GM12873 (cell line): ENCODE data around the gene SYNE2.

ENCODE experiments used
- TF ChIP-seq, protein P1 (sequence below): IDR thresholded peaks from 2 replicates; pipeline ENCODE4 v1.5.1; 2012; ENCODE audit warnings: low read depth, mild to moderate bottlenecking, moderate library complexity, low read length, control low read depth; ENCODE audit not compliant: insufficient read depth; ENCODE audit errors: missing control alignments

SYNE2 gene

DNA sequence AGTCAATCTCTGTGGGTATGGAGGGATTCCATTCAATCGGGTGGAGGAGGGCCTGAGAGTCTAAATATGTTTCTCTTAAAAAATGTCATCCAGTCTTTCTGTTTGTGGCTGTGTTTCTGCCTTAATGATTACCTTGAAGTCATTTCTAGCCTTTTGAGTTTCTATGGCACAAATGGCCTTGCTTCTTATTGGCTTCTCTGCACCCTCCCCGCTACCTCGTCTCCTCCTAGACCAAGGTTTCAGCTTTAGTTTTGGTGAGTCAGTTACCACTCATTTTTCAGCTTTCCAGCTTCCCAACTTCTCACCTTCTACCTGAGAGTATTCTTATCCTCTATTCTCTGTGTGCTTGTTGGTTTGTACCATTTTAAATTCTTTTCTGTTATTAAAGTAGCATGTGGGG lies 159.2 kb downstream of the SYNE2 start:
- TF ChIP-seq, protein P1, sequence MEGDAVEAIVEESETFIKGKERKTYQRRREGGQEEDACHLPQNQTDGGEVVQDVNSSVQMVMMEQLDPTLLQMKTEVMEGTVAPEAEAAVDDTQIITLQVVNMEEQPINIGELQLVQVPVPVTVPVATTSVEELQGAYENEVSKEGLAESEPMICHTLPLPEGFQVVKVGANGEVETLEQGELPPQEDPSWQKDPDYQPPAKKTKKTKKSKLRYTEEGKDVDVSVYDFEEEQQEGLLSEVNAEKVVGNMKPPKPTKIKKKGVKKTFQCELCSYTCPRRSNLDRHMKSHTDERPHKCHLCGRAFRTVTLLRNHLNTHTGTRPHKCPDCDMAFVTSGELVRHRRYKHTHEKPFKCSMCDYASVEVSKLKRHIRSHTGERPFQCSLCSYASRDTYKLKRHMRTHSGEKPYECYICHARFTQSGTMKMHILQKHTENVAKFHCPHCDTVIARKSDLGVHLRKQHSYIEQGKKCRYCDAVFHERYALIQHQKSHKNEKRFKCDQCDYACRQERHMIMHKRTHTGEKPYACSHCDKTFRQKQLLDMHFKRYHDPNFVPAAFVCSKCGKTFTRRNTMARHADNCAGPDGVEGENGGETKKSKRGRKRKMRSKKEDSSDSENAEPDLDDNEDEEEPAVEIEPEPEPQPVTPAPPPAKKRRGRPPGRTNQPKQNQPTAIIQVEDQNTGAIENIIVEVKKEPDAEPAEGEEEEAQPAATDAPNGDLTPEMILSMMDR, result no peak

DNA sequence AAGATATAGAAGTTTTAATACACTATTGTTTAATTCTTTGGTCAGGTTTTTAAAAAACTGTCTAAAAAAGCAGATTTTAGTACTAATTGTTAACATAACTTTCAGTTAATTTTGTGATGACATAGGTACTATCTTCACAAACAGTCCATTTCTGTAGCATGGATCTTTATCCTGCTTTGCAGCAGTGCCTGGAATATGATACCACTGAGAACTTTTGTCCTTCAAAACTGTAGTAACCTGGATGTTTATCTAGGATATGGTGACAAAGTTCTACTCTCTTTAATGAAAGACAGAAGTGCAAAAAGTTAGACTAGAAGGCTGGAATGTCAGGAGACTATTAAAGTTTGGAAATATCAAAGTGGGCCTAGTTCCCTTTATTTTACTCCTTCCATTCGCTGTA lies 159.9 kb downstream of the SYNE2 start:
- TF ChIP-seq, protein P1, result no peak

DNA sequence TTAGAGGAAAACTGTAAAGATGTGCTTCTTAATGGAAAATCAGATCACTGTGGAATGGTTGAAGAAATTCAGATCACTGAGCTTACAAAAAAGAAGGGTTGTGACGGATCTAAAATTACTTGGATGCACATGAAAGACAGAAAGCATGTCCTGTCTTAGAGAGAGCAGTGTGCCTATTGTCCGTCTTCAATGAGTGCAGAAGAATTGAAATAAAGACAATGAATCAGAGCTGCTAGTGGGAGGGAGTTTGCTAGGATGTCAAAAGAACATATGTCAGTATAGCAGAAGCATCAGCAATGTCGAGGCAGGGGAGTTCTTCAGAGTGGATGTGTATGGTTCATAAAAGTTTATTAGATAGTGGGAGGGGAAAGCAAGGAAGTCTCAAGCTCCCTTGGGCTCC lies 172.7 kb downstream of the SYNE2 start:
- TF ChIP-seq, protein P1, result no peak

DNA sequence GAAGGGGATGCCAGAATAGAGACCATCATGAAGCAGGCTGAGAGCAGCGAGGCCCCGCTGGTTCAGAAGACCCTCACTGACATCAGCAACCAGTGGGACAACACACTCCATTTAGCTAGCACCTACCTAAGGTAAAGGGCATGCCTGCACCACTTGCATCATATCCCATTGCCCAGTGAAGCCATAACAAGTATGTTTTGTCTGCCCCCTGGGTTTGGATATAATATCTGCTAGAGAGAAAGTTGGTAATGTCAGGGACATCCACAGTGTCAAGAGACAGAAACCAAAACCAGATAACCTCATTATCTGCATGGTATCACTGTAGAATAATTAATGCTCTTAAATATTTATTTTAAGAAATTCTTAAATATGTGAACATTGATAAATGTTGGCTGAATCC lies 173.8 kb downstream of the SYNE2 start:
- TF ChIP-seq, protein P1, result no peak

DNA sequence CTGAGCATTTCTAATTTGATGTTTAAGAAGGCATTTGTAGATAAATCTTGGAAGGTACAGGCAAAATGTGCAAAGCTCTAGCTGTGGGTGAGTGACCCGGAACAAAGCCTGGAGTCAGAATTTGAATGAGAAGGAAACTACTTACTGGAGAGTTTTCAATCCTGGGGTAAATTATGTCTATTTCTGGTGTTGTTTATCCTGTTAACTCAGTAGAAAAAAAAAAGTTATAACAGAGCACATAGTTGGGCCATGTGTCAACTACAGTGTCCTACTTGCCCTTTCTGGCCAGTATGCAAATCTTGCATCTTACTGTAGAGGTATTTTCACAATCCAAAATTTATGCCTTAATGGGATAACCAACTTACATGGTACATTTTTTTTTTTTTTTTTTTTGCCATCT lies 182.3 kb downstream of the SYNE2 start:
- TF ChIP-seq, protein P1, result no peak

DNA sequence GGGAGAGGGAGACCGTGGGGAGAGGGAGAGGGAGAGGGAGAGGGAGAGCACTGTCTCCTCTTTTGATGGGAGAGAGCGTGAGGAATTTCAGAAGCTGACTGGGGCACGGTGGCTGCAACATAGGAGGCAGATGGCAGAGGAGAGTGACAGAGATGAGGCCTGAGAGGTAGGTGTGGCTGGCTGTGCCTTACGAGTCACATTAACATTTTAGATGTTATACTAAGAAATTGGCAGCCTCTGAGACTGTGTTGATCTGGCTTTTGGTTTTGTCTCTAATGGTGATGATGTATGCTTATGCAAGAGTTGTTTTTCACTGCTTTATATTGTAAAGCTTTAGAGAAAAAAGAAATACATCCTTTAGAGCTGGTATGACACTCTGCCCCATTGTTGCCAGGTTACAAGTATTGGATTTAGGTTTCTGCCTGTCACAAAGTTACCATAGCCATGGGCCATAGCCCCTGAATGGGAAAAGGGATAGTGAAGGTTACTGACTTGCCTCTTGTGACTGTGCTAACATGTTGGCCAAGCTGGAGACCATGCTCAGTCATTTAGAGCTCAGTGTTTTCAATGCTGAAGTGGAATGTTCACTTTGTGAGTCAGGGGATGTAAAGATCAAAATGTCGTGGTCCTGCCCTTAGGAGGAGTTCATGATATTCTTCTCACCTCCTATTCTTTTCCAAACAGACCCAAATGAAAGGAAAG lies 186.2 kb downstream of the SYNE2 start:
- TF ChIP-seq, protein P1, result no peak

DNA sequence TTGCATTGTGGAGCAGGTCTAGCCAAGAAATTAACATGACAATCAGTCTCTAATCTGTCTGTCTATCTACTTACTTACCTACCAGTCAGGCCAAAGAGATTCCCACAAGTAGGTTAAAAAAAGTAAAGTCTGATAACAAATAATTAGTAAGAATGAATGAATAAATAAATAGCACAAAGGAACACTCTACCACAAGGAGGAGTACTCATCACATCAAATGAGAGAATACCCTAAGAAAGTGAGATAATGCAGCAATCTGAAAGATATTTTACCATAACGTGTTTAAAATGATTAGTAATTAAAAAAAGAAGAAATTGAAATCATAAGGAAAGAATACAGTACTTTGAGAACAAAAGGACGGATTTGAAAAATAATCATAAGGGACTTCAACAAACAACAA lies 187.2 kb downstream of the SYNE2 start:
- TF ChIP-seq, protein P1, result no peak
